Left lung (tissue), 10 donors: ENCODE measurements around the gene RPS3. TPM values are rescaled to one million over a fixed set of nuclear protein-coding genes. Genes with fewer than 3 reads are reported as not detected.

Experiments
- ATAC-seq: fragments of 200-7000 bp; cut with Tn5 transposase; one replicate; pipeline ENCODE4 v1.9.1; 2020; ENCODE audit warnings: moderate library complexity
- DNase-seq, 4 donors: peaks; one replicate each; pipeline ENCODE4 v3.0.0-alpha.2; 2013 to 2020
- H3K27ac ChIP-seq, 2 donors: fragments of 200-600 bp; sonication (generic) in 1 of 2; one replicate each; pipeline versions ENCODE4 v1.5.0 to v1.8.0; 2020 to 2021
- H3K27me3 ChIP-seq, 2 donors: fragments of 200-600 bp; sonication (generic) in 1 of 2; one replicate each; pipeline versions ENCODE4 v1.5.0 to v1.8.0; 2020 to 2021
- H3K36me3 ChIP-seq, 2 donors: fragments of 200-600 bp; sonication (generic) in 1 of 2; one replicate each; pipeline versions ENCODE4 v1.5.0 to v1.8.0; 2020 to 2021
- H3K4me1 ChIP-seq, 2 donors: fragments of 200-600 bp; one replicate each; pipeline ENCODE4 v1.8.0; 2021
- H3K4me3 ChIP-seq, 2 donors: fragments of 200-600 bp; sonication (generic) in 1 of 2; one replicate each; pipeline versions ENCODE4 v1.5.0 to v1.8.0; 2020 to 2021; ENCODE audit warnings: mild to moderate bottlenecking in 1 of 2
- H3K9me3 ChIP-seq, 2 donors: fragments of 200-600 bp; sonication (generic) in 1 of 2; one replicate each; pipeline versions ENCODE4 v1.5.0 to v1.8.0; 2020 to 2021
- intact Hi-C, 2 donors: fragments of 100-400 bp; cut with DNase I; formaldehyde crosslinking; loops; one replicate each; pipeline versions ENCODE4 v1.11.2 to v1.14.2; 2022
- polyA plus RNA-seq, 6 donors: library from polyadenylated mRNA; unstranded; fragments of 120-200 nt; gene quantifications; one replicate each; pipeline ENCODE4 v1.2.1, GENCODE V29; 2013; ENCODE audit not compliant: insufficient read length in 6 of 6
- total RNA-seq, 2 donors: library from RNA; stranded (reverse); fragmentation: NEBNext Ultra II Directional; extraction: Animal tissue kit (Norgen Biotek cat#: 25700); gene quantifications; one replicate each; pipeline ENCODE4 v1.2.1, GENCODE V29; 2021
- TF ChIP-seq, protein P1 (sequence below), 2 donors: fragments of 200-600 bp; sonication (generic) in 1 of 2; IDR thresholded peaks; one replicate each; pipeline versions ENCODE4 v1.5.0 to v1.8.0; 2021; ENCODE audit warnings: antibody characterized with exemption in 2 of 2
- donor health status: DM: no; HTN: yes; CAD: no.
- donor health status: DM: no; HTN: no; CAD: no.

Gene RPS3
- total and polyA plus RNA-seq, 8 donors = 1,943 to 3,888 (median 3,679) TPM

DNA sequence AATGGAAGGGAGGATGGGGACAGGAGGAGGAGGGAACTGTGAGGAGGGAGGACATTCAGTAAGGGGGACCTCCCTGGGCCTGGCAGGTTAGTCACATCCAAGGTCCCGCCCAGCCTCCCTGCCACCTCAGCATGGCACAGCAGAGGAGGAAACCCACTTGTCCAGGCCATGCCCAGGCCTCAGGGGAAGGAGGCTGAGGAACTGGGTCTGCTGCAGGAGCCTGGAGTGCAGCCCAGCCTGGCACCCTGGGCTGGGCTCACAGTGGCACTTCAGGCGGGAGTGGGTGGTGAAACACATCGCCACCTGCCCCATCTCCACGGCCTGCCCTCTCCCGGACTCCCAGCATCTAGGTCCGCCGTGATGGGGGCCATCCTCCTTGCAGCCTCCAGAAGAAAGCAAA is 50.9 kb downstream of the RPS3 start:
- ATAC-seq = no peak
- intact Hi-C loops = no loop called here
- TF ChIP-seq, protein P1, sequence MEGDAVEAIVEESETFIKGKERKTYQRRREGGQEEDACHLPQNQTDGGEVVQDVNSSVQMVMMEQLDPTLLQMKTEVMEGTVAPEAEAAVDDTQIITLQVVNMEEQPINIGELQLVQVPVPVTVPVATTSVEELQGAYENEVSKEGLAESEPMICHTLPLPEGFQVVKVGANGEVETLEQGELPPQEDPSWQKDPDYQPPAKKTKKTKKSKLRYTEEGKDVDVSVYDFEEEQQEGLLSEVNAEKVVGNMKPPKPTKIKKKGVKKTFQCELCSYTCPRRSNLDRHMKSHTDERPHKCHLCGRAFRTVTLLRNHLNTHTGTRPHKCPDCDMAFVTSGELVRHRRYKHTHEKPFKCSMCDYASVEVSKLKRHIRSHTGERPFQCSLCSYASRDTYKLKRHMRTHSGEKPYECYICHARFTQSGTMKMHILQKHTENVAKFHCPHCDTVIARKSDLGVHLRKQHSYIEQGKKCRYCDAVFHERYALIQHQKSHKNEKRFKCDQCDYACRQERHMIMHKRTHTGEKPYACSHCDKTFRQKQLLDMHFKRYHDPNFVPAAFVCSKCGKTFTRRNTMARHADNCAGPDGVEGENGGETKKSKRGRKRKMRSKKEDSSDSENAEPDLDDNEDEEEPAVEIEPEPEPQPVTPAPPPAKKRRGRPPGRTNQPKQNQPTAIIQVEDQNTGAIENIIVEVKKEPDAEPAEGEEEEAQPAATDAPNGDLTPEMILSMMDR (IDR thresholded peaks at IDR 0.05) = no peak

DNA sequence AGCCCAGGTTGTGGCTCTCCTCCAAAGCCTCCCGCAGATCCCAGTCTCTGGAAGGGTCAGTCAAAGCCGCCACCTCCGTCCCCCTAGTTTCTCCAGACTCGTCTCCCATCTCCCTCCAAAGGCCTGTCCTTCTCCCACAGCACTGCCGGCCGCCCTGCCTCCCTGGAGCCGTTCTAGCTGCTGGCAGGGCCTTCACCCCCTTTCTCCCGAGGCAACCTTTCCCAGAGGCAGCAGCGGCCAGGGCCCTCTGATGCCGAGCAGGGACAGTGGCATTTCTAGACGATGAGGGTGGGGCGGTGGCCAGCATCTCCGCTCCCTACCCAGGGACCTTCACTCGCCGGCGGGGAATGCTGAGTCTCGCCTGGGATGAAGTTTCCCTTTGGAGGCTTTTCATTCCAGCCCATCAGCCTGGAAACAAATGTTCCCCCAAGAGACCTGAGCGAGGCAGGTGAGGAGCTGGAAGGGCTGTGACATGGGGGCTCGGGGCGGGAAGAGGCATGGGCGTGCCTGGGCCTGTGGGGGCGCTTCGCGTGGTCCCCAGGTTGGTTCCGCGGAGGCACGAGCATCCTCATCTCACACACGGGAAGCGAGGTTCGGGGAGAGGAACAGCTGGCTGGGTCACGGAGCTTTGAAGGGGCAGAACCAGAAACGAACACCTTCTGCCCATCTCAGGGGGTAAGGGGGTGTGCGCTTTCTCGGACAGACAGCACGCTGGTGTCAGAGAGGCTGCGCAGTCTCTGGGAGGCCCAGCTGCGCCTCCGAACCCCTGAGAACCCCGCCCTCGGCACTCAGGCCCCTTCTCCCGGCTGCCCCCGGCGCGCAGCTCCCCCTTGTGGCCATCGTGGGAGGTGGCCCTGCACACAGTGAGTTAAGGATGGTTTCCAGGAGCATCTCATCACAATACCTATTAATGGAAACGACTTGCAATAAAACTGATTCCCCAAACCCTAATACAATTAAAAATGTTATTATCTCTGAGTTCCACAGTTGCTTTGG is 51.8 kb downstream of the RPS3 start:
- intact Hi-C loops = no loop called here
- no peaks in the 10 kb centered on the region for H3K9me3 ChIP-seq
- peaks cover 0 to 5% of the 10 kb centered on the region in 2 donors for H3K4me1 ChIP-seq
- ATAC-seq (peak; percentile 46), DNase-seq (peak in 1 of 4 donors; percentile 79)
- TF ChIP-seq, protein P1 (IDR thresholded peaks at IDR 0.05) = peak; percentile 32 to 63
- H3K27me3 ChIP-seq = no peaks in the 10 kb centered on the region
- no peaks in the 10 kb centered on the region for H3K36me3 ChIP-seq
- H3K27ac ChIP-seq = no peak overlapping the region
- no peak overlapping the region for H3K4me3 ChIP-seq

More for the DNA sequence above, 50.9 kb downstream of the RPS3 start:
- no peak overlapping the region for H3K4me3 ChIP-seq
- peaks cover 0 to 5% of the 10 kb centered on the region in 2 donors for H3K4me1 ChIP-seq
- H3K9me3 ChIP-seq = no peaks in the 10 kb centered on the region
- no peaks in the 10 kb centered on the region for H3K27me3 ChIP-seq
- H3K36me3 ChIP-seq = no peaks in the 10 kb centered on the region
- peak in 1 of 4 donors; percentile 54 for DNase-seq
- no peak overlapping the region for H3K27ac ChIP-seq

DNA sequence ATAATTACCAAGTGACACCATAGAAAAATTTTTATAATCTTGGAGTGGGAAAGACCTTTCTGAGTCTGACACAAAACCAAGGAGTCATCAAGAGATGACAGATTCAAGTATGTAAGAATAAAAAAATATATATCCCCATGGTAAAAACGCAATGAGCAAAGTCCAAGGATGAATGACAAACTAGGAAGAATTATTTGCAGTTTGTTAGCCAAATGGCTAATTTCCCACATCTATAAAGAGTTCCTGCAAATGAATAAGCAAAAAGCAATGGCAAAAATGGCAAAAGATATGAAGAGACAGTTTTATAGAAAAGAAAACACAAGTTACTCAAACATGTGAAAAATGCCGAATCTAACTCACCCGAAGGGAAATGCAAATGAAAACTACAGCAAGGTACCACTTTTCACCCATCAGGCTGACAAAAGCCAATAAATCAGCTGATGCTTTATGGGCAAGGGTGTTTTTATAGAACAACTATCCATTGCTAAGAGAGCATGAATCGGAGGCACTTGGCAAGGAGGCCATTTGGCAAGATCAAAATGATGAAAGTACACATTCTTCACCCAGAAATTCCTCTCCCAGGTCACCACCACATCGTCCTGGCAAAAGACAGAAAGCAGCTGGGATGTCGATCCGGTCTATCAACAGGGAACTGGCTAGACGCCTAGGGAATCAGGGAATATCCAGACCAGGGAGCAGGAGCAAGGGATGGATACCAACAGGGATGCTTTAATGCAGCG is 54.8 kb downstream of the RPS3 start:
- TF ChIP-seq, protein P1 (IDR thresholded peaks at IDR 0.05) = no peak
- ATAC-seq = no peak
- Histone ChIP-seq H3K27me3 (no peaks in the 10 kb centered on the region), H3K9me3 (no peaks in the 10 kb centered on the region), H3K27ac (no peak overlapping the region), H3K4me1 (peaks cover 0 to 5% of the 10 kb centered on the region in 2 donors), H3K36me3 (no peaks in the 10 kb centered on the region), H3K4me3 (no peak overlapping the region)
- intact Hi-C loops = no loop called here
- peak in 1 of 4 donors; percentile 13 for DNase-seq

DNA sequence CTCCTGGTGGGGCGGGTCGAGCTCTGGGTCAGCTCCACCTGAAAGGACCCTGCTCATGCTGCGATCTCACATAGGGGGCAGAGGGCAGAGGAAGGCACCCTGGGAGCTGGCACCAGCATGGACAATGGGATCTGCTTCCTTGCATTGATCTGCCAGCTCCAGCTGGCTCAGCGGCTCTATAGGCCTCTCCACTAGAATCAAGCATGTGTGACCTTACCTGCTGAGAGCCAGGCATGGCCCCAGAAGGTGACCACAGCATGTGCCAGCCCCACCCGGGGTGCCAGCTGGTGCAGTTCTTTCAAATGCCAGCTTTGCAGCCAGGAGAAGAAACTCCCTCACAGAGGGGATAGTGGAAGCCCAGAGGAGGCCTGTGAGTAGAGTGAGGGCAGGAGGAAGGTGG is 55.7 kb downstream of the RPS3 start:
- H3K4me1 ChIP-seq = peaks cover 0 to 5% of the 10 kb centered on the region in 2 donors
- TF ChIP-seq, protein P1 (IDR thresholded peaks at IDR 0.05) = no peak
- intact Hi-C loops = no loop called here
- no peak overlapping the region for H3K27ac ChIP-seq
- no peaks in the 10 kb centered on the region for H3K36me3 ChIP-seq
- no peaks in the 10 kb centered on the region for H3K27me3 ChIP-seq
- H3K4me3 ChIP-seq = no peak overlapping the region
- DNase-seq (peak in 1 of 4 donors; percentile 29), ATAC-seq (no peak)
- no peaks in the 10 kb centered on the region for H3K9me3 ChIP-seq

Other genes starting within 250 kb of the RPS3 start
- gene SLCO2B1, start 248.4 kb upstream of the RPS3 start, total RNA-seq = 100 to 1,000 TPM; 145 to 220 TPM
- 10 to 100 TPM; 20.5 to 30.7 (median 26.7) TPM for gene SLCO2B1, start 248.4 kb upstream of the RPS3 start, polyA plus RNA-seq
- gene TPBGL, start 158.7 kb upstream of the RPS3 start, total RNA-seq = 1 to 10 TPM in 1 of 2 donors, under 1 TPM in 1; 0.70 to 1.3 TPM
- gene TPBGL, start 158.7 kb upstream of the RPS3 start, polyA plus RNA-seq = under 1 TPM in 5 of 6 donors, not detected in 1; 0.09 to 0.28 (median 0.18) TPM
- gene ARRB1, start 47.9 kb upstream of the RPS3 start, total RNA-seq = 100 to 1,000 TPM; 112 to 150 TPM
- 10 to 100 TPM; 41.7 to 72.1 (median 57.2) TPM for gene ARRB1, start 47.9 kb upstream of the RPS3 start, polyA plus RNA-seq
- gene KLHL35, start 33.7 kb downstream of the RPS3 start, total RNA-seq = 1 to 10 TPM; 1.4 to 2.1 TPM
- 1 to 10 TPM; 1.1 to 2.0 (median 1.2) TPM for gene KLHL35, start 33.7 kb downstream of the RPS3 start, polyA plus RNA-seq
- 10 to 100 TPM; 10.5 to 15.5 TPM for gene GDPD5, start 126.4 kb downstream of the RPS3 start, total RNA-seq
- 10 to 100 TPM; 24.0 to 34.8 (median 28.4) TPM for gene GDPD5, start 126.4 kb downstream of the RPS3 start, polyA plus RNA-seq
- gene SERPINH1, start 162.7 kb downstream of the RPS3 start, total RNA-seq = 100 to 1,000 TPM; 358 to 516 TPM
- gene SERPINH1, start 162.7 kb downstream of the RPS3 start, polyA plus RNA-seq = 100 to 1,000 TPM; 390 to 538 (median 458) TPM